Kidney glomerular epithelial cell (primary cell): ENCODE measurements around the gene ELL2.

Experiments used
- DNase-seq: peaks from one replicate; lab custom pipeline; 2025; lab: John Stamatoyannopoulos, UW

Gene ELL2

GRCh38 chr5:95961617-95962474 lies at the start of gene ELL2:
TSS of gene ELL2 (minus strand) at chr5:95961851. CDS start at chr5:95961721, 130 bp downstream.
- peak; percentile 91 for DNase-seq

GRCh38 chr5:96008987-96009647 lies 47.5 kb upstream of the ELL2 start:
- DNase-seq = no peak

- DNase-seq = no peak
Measured at GRCh38 chr5:96008487-96008886, 46.8 kb upstream of the ELL2 start.

GRCh38 chr5:96007051-96007450 lies 45.4 kb upstream of the ELL2 start:
- no peak for DNase-seq

- no peak for DNase-seq
Measured at GRCh38 chr5:96006291-96006690, 44.6 kb upstream of the ELL2 start.

- no peak for DNase-seq
Measured at GRCh38 chr5:96004754-96005153, 43.1 kb upstream of the ELL2 start.

- no peak for DNase-seq
Measured at GRCh38 chr5:96004087-96004486, 42.4 kb upstream of the ELL2 start.

GRCh38 chr5:96001262-96001661 lies 39.6 kb upstream of the ELL2 start:
- DNase-seq = no peak

GRCh38 chr5:96000308-96000707 lies 38.7 kb upstream of the ELL2 start:
- DNase-seq = no peak

GRCh38 chr5:95996904-95997723 lies 35.5 kb upstream of the ELL2 start:
- no peak for DNase-seq

- no peak for DNase-seq
Measured at GRCh38 chr5:95995962-95996489, 34.4 kb upstream of the ELL2 start.

GRCh38 chr5:95993776-95994175 lies 32.1 kb upstream of the ELL2 start:
- no peak for DNase-seq

- no peak for DNase-seq
Measured at GRCh38 chr5:95993266-95993665, 31.6 kb upstream of the ELL2 start.

GRCh38 chr5:95989283-95990048 lies 27.8 kb upstream of the ELL2 start:
- DNase-seq = no peak

- no peak for DNase-seq
Measured at GRCh38 chr5:95988877-95989276, 27.2 kb upstream of the ELL2 start.

- DNase-seq = no peak
Measured at GRCh38 chr5:95988094-95988493, 26.4 kb upstream of the ELL2 start.

GRCh38 chr5:95986937-95987520 lies 25.4 kb upstream of the ELL2 start:
- DNase-seq = no peak

- no peak for DNase-seq
Measured at GRCh38 chr5:95986001-95986400, 24.4 kb upstream of the ELL2 start.

GRCh38 chr5:95985249-95985648 lies 23.6 kb upstream of the ELL2 start:
- no peak for DNase-seq

GRCh38 chr5:95984287-95984938 lies 22.8 kb upstream of the ELL2 start:
- peak; percentile 61 for DNase-seq

- no peak for DNase-seq
Measured at GRCh38 chr5:95983509-95983908, 21.9 kb upstream of the ELL2 start.
